T-helper 22 cell (primary cell): Measurements from ENCODE around the gene CERT1.

Experiments used
- DNase-seq: peaks from one replicate; pipeline ENCODE4 v3.0.0-alpha.2; 2020; ENCODE audit warnings: low read depth

Gene CERT1

GRCh38 chr5:75389430-75389829 lies 122.0 kb downstream of the CERT1 start:
- no peak for DNase-seq

- no peak for DNase-seq
These were observed 123.6 kb downstream of the CERT1 start for GRCh38 chr5:75387806-75388205.

- DNase-seq = no peak
These were observed 127.2 kb downstream of the CERT1 start for GRCh38 chr5:75384218-75384617.

- DNase-seq = no peak
These were observed 130.0 kb downstream of the CERT1 start for GRCh38 chr5:75381456-75381855.

DNA sequence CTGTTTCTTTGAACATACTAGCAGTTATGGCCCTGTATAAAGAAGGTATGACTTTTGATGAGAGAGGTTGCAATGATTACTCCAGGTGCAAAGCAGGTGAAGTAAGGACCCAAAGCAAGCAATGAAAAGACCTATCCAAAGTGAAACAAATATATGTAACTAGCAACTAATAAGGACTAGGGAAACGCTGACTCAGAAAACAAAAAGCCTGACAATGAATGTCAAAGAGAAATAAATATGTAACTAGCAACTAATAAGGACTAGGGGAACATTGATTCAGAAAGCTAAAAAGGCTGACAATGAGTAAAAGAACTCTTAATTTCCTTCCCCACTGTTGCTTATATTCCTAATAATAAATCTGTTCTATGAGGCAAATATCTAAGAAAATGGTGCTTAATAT lies 131.3 kb downstream of the CERT1 start:
- no peak for DNase-seq

- DNase-seq = no peak
These were observed 136.0 kb downstream of the CERT1 start for GRCh38 chr5:75375414-75375813.

GRCh38 chr5:75374394-75374814 lies 137.0 kb downstream of the CERT1 start:
- no peak for DNase-seq

DNA sequence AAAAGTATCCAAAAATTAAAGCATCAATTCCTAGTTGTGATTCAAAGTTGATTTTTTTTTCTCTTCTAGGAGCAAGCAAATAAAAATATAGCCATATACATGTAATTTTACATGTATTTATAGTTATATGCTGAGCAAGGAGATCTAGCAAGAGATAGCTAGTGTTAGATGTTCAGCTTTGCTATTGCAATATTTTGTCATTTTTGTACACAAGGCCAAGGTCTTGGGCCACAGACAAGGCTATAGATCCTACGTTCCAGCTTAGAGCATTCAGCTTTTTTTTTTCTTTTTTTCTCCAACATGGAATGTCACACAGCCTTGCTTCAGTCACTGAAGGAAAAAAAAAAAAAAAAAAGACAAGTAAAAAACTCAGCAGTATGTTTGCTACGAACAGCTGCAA lies 137.6 kb downstream of the CERT1 start:
- no peak for DNase-seq

DNA sequence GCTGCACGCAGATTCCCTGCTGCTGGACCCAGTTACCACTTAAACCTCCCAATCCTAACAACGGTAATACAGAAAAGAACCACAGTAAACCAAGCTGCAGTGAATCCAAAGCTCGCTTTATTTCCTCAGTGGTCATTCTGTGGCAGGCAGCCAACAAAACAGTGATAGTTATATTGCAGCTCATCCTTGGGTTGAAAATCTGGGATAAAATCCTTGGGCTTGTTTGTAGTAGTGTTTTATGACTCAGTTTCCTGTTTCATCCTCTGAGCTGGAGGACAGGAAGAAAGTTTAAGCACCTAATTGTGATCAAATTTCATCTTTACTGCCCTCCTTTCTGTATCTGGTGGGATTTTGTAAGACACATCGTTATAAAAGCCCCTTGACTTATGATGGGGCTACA lies 143.0 kb downstream of the CERT1 start:
- no peak for DNase-seq

DNA sequence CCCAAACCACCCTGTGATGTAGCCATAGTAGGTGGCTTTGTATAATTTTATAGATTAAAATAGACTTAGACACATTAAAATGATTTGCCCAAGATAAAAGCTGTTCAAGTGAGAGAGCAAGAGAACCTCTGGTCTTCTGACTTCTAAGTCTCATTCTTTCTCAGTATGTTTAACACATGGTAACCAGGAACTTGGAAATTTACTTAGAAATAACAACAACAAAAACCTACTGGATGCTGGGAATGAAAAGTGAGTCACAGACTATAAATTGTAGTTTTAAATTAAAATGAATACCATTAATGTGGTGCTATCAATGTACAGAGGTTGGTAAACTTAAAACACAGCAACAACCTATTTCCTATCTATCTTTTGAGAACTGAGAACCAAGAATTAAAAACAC lies 144.0 kb downstream of the CERT1 start:
- DNase-seq = no peak

- no peak for DNase-seq
These were observed 144.6 kb downstream of the CERT1 start for GRCh38 chr5:75366787-75367186.

DNA sequence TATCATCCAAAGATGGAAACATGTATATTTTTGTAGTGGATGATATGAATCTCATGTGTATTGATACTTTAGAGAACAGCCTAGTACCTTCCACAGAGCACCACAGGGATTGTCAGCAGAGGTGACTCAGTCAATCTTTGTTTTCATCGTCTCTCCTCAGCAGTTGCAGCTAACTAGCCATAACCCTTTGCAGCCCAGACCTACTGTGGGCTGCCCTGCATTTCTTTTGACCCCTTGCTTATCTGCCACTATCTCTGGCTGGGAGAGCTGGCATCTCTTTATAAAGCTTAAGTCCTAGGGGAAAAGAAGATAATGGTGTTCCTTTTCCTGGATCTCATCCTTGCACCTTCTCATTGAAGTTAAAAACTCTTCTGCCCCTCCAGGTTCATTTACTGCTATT lies 145.7 kb downstream of the CERT1 start:
- DNase-seq = no peak

- DNase-seq = no peak
These were observed 146.7 kb downstream of the CERT1 start for GRCh38 chr5:75364571-75365280.

- no peak for DNase-seq
These were observed 147.5 kb downstream of the CERT1 start for GRCh38 chr5:75363726-75364495.

- DNase-seq = no peak
These were observed 148.3 kb downstream of the CERT1 start for GRCh38 chr5:75363111-75363510.

DNA sequence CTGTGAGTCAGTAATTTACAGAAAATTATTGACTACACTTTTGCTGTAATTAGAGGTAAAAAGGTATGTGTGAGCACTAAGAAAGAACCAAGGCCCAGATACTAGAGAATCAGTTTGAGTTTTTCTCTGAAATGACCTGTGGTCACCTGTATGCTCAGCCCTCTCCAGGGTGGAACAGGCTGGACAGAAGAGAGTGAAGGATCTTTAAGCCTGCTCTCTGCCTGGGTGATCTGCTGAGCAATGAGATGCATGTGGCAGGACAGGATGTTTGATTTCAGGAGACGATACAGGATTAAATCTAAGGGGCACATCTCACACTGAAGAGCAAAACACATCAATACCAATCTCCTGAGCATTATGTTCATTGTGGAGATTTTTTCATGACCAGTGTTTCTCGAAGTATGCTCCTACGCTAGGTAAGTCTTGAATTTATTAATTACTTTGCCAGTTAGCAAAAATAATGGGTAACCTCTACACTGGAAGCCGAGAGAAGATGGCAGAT lies 148.9 kb downstream of the CERT1 start:
- no peak for DNase-seq

- DNase-seq = no peak
These were observed 150.1 kb downstream of the CERT1 start for GRCh38 chr5:75361310-75361709.

DNA sequence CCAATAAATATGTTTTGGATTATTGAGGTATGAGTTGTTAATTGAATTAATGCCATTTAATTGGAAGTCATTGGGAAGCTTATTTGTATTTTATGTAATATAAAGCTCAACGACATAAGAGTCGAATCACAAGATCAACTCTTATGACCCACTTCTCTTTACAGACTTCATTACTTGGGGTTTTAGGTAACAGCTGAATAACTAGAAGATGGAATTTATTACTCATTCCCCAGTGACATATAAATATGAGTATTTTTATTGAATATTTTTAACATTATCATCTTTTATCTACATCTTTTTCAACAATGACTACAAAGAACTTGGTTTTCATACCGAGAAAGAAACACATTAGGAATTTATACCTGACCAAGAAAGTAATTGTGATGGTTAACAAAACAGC lies 153.3 kb downstream of the CERT1 start:
- no peak for DNase-seq

DNA sequence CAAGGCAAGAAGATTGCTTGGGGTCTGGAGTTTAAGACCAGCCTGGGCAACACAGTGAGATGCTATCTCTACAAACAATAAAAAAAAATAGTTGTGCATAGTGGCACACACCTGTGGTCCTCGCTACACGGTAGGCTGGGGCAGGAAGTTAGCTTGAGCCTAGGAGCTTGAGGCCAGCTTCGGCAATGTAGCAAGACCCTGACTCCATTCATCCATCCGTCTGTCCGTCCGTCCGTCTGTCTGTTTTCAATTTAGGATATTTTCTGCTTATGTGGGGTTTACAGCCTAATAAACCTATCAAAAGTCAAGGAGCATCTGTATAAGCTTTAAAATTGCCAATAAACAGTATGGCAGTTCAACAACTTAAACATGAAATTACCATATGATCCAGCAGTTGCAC lies 154.7 kb downstream of the CERT1 start:
- no peak for DNase-seq

GRCh38 chr5:75355236-75355635 lies 156.2 kb downstream of the CERT1 start:
- no peak for DNase-seq

GRCh38 chr5:75351139-75351926 lies 160.1 kb downstream of the CERT1 start:
- no peak for DNase-seq

DNA sequence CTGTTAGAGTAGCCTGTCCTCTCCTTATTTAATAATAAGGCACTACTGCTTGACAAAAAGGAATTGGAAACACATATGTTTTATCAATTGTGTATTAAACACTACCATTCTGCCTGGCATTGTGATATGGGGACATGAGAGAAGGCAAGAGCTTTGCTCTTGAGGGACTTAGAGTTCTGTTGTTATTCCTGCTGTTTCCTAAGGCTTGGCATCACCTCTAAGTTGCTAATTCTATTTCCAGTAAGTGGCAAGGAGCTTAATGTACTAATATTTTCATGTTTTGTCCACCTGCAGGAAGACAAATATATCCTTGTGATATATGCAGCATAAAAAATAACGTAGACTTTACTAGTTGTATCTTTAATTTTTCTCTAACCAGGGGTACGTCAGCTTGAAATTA lies 161.8 kb downstream of the CERT1 start:
- no peak for DNase-seq

GRCh38 chr5:75348241-75348640 lies 163.2 kb downstream of the CERT1 start:
- DNase-seq = no peak
